Measurements from ENCODE around the gene ZBTB47. TPM values are rescaled to one million over a fixed set of nuclear protein-coding genes. Genes with fewer than 3 reads are reported as not detected.
A peak's percentile ranks its signal among the peaks of the same experiment; 100 is the strongest.

The ZBTB47 gene
- polyA plus RNA-seq, 1 donor, result 37.8 TPM

DNA sequence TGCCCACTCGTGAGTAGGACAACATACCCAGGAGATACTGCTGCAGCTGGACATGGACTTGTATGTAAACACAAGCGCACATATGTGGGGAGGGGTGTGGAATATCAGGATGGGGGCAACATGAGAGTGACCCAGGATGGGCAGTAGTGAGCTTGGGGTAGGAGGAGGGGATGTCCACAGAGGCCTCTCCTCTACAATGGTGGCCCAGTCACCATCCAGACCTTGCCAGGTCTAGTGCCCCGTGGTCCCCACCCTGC is 266 bp upstream of the ZBTB47 start:
- DNase-seq, result no peak

DNA sequence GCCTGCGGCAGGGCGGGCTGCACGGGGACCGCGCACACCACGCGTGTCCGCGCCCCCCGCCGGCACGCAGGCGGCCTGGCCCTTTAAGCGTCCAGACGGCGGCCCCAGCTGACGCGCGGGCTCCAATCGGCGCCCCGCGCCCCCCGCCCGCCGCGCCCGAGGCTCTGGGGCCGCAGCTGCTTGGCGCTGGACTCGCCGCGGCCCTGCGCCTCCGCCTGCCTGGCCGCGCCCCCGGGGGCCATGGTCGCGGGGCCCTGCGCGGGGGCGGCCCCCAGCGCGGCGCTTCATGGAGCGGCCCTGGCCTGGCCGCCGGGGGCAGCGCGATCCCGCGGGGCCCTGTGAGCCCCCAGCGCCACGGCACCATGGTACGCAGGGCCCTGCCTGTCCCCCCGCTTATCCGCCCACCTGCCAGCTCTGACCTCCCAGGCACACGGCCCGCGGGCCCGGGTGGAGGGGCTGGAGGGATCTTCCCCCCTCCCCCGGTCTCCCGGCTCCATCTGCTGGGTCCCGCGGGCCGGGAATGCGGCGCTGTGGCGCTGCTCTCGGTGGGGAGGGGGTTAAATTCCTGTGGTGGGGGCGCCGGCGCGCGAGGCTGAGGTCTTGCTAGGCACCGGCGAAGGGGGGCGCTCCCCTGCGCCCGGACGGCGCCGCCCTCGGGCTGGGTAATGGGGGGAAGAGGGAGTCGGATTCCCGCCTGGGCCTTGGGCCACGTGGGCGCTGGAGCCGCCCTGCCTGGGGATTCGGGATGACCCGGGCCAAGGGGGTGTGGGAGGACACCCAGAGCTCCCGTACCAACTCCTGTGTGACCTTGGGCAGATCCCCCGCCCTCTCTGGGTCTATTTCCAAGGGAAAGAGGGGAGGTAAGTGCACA is 1.1 kb downstream of the ZBTB47 start:
- peak; percentile 81 for DNase-seq

DNA sequence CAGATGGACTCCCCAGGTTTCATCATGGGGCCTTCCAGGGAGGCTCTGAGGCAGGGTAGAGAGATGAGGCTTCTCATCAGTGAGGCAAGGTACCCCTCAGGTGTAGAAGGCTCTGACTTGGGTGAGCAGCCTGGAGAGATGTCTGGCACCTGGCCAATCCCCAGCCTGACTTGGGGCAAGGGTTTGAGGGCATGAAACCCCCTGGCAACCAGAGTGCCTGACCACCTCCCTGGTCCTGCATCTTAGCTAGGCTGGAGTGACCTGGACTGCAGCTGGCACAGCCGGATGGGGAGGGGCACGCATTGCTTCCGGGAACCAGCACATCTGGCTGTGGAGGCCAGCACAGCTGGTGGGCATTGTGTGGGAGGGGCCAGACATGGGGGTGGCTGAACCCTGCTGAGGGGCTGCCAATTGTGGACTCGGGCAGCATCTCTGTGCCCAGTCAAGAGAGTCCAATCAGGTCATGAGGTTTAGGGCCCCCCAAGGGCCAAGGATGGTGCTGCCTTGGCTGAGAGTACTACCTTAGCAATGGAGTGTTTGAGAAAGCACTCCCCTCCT is 1.9 kb downstream of the ZBTB47 start:
- no peak for DNase-seq

DNA sequence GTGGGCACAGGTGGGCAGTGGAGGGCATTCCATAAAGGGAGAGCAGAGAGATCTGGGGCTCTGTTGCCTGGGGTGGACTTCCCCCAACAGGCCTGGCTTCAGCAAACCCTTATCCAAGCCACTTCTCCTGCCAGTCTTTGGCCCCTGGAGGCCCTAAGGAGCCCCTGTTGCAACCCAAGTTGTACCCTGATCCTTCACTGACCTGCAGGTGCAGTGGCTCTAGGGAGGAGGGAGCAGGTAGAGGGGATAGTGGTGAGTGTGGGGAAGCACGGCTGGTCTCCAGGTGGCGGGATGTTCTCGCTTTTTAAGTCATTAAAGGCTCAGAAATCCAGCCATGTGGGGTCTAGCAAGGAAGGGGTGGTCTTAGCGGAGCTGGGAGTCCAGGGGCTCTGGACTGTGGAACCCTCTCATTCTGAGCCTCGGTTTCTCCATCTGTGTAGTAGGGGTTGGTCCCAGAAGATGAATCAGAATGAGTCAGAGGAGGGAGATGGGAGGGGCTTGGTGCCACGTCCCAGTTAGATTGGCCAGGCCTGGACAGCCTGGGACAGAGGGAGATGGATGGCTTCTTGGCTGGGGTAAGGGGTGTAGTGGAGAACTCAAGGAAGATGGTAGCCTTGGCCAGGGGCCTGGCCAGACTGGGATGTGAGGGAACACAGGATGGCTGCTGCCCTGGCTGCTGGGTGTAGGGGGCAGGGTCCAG is 2.6 kb downstream of the ZBTB47 start:
- no peak for DNase-seq

DNA sequence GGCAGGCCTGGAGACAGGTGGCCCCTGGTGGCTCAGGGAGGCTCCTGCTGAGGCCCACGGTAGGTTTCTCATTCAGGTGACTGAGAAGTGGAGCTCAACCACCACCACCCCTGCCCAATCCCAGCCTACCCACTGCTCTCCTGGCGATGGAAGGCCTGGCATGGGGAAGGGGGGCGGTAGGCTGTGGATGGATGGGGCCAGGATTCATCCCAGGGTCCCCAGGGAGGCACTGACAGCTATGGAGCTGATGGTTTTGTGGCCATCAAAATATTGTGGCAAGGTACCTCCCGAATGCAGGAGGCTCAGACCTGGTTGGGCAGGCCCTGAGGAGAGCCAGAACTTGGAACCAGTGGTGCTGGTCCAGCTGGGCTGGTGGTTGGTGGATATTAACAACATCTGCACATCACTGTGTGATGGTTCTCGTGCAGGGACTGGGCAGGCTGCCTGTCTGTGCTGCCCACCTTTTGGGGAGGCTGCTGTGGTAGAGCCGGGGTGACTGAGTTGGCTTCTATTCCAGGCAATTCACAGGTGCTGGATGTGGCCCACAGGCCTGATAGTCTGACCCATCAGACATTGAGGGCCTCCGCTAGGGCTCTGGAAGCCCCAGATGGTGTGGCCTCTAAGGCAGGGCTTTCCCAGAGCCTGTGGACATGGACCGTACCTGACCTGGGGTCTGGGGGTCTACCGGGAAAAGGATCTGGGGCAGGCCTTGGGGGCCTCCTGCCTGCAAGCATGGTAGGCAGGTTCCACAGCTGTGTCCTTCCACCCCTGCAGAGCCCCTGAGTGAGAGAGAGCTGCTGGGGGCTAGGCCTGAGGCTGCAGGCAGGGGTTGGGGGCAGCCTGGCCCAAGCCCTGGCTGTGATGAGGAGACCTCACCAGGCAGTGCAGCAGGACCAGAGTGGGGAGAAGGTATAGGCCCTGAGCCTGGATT is 3.4 kb downstream of the ZBTB47 start:
- DNase-seq, result no peak

DNA sequence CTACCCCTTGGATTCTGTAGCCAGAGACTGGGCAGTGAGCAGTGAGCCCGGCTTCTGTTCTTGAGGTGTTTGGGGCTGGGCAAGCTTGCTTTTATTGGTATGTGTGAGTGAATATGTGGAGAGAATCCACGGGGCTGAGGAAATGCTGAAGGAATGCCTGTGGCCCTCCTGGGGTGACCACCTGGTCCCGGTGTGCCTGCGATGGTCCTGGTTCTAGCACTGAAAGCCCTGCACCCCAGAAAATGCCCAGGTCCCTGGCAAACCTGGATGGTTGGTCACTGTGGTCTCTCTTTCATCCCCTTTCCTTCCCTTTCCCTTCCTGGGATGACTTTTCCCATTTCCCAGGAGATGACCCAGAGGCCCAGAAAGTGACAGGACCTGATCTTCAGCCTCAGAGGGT is 4.2 kb downstream of the ZBTB47 start:
- DNase-seq, result no peak

DNA sequence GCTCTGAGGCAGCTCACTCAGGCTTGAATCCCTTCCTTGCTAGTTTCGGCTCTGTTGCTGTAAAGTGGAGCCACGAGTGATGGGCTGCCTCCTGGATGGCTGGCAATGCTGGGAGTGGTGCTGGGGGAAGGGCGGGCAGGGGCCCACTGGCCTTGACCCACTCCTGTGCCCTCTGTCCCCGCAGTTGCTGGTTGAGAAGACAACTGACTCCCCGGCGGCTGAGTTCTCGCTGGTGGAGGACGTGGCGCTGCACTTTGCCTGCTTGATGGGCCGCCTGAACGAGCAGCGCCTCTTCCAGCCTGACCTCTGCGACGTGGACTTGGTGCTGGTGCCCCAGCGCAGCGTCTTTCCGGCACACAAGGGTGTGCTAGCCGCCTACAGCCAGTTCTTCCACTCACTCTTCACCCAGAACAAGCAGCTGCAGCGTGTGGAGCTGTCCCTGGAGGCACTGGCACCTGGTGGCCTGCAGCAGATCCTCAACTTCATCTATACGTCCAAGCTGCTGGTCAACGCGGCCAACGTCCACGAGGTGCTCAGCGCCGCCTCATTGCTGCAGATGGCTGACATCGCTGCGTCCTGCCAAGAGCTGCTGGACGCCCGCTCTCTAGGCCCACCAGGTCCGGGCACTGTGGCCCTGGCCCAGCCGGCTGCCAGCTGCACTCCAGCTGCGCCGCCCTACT is 4.7 kb downstream of the ZBTB47 start:
- no peak for DNase-seq

DNA sequence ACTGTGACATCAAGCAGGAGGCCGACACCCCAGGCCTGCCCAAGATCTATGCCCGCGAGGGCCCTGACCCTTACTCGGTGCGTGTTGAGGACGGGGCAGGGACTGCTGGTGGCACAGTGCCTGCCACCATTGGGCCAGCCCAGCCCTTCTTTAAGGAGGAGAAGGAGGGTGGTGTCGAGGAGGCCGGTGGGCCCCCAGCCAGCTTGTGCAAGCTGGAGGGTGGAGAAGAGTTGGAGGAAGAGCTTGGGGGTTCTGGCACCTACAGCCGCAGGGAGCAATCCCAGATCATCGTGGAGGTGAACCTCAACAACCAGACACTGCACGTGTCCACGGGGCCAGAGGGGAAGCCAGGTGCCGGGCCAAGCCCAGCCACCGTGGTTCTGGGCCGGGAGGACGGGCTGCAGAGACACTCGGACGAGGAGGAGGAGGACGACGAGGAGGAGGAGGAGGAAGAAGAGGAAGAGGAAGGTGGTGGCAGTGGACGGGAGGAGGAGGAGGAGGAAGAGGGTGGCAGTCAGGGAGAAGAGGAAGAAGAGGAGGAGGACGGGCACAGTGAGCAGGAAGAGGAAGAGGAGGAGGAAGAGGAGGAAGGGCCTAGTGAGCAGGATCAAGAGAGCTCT is 5.4 kb downstream of the ZBTB47 start:
- DNase-seq, result no peak

DNA sequence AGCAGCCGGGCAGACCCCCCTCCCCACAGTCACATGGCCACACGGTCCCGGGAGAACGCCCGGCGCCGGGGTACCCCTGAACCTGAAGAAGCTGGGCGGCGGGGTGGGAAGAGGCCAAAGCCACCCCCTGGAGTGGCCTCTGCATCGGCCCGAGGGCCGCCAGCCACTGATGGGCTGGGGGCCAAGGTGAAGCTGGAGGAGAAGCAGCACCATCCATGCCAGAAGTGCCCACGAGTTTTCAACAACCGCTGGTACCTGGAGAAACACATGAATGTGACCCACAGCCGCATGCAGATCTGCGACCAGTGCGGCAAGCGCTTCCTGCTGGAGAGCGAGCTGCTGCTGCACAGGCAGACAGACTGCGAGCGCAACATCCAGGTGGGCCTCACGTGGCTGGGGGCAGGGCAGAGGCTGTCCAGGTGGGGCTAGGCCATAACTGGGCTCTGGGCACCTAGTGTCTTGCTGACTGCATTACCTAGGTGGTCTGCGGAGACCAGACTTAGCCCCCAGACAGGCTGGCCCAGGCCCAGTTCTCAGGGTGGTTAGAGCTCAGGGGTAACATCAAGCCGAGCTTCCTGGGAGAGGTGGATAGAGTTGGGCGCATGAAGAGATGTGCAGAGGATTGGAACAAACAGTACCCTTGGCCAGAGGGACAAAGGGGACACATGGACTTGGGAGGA is 6.1 kb downstream of the ZBTB47 start:
- DNase-seq, result no peak

DNA sequence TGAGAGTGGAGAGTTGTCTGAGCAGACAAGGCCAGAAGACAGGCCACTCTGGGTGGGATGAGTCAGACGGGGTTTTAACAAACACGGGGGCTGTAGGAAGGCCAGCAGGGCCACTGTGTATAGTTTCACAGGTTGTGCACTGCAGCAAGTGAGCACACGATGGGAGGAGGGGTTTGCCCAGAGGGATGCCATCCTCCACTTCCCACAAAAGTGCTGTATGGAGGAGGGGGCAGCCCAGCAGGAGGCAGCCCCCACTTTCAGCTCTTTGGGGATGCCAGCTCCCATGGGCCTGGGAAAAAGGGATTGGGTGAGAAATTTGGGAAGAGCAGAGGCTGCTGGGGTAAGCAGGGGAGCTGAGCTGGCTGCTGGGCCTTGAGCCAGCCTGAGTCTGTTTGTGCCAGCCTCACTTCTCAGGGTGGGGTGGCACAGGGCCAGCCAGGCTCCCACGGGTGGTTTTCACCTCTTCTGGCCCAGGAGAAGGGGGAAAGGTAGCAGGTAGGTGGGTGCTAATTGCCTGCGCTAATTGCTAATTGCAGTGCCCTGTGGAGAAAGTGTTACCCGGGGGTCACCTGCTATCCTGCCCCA is 6.7 kb downstream of the ZBTB47 start:
- no peak for DNase-seq

DNA sequence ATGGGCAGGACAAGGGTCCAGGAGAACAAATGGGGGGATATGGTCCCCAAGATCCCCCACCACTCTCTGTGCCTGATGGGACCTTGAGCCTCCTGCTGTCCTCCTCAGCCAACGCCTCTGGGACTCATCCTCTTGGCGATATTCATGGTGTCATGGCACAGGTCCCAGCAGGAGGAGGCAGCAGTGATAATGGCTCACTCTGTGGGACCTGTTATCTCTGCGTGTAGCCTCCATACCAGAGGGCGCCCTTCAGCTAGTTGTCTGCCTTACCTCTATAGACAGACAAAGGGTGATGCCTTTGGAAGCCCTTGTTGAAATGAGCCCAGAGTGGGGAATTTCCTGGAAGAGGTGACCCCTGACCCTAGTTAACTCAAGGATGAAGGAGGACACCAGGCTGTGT is 7.4 kb downstream of the ZBTB47 start:
- no peak for DNase-seq

DNA sequence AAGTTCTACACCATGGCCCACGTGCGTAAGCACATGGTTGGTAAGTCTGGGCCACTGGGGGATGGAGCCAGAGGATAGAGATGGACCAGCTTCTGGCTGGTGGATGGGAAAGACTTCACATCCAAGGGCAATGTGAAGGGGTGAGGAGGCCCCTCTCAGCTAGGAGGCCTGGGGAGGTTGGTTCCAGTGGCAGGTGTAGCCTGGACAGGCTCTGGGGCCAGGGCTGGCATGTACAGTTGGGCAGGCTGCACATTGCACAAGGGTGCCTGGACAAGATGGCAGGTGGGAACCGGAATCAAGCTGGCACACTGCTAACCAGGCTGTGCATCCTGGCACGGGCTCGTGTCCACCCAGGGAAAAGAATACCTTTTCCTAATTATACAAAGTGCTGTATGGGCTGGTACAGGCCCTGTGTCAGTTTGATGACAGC is 8.1 kb downstream of the ZBTB47 start:
- DNase-seq, result no peak

DNA sequence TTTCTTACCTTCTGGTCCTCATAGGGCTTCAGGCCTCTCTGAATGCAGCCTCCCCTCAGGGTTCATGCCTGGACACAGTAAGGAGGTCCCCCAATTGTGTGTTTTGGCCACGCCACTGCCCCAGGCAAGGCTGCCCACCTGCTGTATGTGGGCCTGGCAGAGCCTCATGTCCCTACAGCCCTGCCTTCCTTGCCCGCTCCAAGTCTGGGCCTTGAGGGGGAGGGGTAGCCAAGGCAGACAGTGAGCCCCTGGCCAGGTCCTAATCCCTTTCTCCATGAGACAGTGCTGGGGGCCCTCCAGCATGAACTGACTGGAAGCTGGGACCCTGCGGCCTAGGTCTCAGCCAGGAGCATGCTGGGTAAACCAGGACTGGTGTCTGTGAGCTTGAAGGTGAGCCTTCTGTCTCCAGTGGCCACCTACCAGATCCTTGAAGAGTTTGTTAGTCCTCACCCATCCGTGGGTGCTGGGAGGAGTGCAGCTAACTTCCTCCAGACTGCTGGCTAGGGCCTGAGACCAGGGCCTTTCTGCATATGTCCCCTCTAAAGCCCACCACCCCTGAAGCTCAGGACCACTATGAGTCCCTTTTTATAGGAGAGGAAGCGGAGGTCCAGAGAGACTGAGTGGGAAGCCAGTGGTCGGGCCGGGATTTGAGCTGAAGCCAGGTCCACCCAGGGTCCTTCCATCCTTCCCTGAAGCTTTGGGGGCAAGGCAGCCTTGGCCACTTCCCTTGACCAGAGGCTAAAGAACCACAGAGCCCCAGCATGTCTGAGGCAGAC is 8.7 kb downstream of the ZBTB47 start:
- DNase-seq, result no peak

DNA sequence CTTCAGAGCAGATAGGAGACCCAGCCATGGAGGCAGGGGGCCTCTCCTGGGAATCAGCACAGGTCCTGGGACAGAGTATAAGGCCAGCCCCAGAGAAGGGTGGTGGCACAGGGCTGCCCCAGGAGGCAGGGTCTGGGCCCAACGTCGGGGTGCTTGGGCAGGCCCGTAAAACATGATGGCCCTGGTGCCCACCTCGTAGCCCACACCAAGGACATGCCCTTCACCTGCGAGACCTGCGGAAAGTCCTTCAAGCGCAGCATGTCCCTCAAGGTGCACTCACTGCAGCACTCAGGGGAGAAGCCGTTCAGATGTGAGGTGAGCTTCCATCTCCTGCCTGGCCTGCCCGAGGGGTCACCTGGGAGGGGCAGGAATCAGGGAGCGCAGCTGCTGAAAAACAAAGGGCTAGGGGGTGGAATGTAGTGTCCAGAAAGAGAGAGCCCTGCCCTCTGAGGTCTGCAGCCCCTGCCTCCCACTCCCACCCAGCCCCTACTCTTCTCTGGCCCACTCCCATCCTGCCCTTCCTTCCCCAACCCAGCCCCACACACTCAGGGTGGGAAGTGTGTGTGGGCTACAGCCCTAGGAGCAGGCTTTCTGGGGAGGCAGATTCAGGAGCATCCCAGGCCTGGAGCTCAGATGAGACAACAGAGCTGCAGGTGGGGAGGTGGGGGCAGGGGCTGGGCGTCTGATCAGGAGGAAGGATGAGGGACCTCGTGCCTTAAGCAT is 9.5 kb downstream of the ZBTB47 start:
- DNase-seq, result no peak

DNA sequence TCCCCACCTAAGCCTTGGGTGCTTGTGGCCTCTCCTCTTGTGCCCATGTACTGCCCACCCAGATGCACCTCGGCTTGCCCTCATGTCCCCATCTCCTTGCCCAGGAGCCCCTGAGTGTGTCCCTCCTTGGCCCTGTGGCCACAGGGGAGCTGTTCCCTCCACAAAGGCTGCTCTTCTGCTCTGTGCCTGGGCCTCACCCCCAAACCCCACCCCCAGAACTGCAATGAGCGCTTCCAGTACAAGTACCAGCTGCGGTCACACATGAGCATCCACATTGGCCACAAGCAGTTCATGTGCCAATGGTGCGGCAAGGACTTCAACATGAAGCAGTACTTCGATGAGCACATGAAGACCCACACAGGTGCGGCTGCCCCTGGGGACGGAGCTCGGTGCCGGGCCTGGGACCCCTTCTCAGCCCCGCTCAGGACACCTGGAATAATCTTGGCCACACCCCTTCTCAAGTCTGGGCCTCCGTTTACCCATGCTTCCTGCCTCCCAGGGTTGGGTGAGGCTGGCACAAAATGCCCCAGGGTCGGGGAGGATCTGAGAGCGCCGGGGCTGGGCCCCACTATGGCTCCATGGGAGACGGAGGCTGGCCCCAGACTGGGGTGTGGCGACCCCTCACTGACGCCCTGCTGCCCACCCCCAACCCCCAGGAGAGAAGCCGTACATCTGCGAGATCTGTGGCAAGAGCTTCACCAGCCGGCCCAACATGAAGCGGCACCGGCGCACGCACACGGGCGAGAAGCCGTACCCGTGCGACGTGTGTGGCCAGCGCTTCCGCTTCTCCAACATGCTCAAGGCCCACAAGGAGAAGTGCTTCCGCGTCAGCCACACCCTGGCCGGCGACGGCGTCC is 10.3 kb downstream of the ZBTB47 start:
- DNase-seq, result no peak

DNA sequence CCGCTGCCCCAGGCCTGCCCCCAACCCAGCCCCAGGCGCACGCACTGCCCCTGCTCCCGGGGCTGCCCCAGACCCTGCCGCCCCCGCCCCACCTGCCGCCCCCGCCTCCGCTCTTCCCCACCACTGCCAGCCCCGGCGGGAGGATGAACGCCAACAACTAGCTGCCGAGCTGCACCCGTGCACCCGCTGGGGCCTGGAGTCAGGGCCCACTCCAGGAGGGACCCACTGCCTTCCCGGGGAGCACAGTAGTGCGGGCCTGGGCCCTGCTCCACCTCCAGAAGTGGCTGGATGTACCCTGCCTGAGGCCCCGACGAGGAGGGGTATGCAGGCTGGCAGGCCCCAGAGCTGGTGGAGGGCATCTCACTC is 10.9 kb downstream of the ZBTB47 start:
- DNase-seq, result no peak

DNA sequence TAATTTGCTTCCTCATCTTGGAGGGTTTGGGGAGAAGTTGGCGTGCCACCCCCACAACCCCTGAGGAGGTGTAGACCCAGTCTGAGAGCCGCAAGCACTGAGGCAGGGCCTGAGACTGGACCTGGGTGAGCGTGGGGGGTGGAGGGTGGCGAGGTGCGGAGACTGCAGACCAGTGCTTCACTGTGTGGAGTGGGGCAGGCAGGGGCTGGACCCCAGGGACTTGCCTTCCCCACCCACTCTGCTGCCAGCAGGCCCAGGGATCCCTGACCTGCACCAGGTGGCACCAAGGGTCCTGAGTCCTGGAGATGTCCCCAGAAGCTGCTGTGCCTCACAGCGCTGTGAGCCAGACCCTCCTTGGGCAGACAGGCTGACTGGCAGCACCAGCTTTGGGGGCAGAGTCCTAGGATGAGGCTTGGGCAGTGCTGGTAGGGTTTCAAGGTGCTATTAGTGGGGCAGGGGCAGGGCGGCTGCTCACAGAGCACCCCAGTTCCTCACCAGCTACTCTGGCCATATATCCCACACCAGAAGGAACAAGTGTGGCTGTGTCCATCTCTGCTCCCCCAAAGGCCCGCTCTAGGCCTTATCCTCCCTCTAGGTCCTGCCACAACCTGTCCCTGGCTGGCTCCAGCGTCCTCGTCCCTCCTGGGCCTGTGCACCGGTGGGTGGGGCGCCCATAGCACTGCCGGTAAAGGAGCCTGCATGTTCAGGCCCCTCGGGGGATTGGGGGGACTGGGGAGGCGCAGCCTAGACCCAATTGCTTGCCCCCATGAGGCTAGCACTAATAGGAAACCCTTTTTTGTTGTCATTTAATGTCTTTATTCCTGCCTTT is 11.8 kb downstream of the ZBTB47 start:
- DNase-seq, result no peak
